ENCODE results near the gene ARHGAP27. TPM values are rescaled to one million over a fixed set of nuclear protein-coding genes. Genes with fewer than 3 reads are reported as not detected.

ARHGAP27 gene
- total RNA-seq, 4 donors from 2014 or later, result 10.1 to 30.3 (median 18.9) TPM

DNA sequence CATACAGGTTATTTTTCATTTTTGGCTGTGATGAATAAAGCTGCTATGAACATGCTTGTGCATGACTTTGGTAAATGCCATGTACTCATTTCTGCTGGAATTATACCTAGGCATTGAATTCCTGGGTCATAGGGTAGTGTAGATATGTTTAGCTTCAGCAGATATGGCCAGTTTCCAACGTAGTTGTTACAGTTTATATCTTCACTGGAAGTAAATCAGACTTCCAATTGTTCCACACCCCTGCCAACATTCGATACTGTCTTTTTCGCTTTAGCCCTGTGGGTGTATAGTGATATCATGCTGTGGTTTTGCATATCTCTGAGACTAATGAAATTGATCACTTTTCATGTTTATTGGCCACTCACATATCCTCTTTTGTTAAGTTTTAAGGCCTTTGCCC is 50.4 kb downstream of the ARHGAP27 start:
- TF ChIP-seq, protein P1, sequence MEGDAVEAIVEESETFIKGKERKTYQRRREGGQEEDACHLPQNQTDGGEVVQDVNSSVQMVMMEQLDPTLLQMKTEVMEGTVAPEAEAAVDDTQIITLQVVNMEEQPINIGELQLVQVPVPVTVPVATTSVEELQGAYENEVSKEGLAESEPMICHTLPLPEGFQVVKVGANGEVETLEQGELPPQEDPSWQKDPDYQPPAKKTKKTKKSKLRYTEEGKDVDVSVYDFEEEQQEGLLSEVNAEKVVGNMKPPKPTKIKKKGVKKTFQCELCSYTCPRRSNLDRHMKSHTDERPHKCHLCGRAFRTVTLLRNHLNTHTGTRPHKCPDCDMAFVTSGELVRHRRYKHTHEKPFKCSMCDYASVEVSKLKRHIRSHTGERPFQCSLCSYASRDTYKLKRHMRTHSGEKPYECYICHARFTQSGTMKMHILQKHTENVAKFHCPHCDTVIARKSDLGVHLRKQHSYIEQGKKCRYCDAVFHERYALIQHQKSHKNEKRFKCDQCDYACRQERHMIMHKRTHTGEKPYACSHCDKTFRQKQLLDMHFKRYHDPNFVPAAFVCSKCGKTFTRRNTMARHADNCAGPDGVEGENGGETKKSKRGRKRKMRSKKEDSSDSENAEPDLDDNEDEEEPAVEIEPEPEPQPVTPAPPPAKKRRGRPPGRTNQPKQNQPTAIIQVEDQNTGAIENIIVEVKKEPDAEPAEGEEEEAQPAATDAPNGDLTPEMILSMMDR (IDR thresholded peaks at IDR 0.05; ENCODE audit: low read depth), result no peak

DNA sequence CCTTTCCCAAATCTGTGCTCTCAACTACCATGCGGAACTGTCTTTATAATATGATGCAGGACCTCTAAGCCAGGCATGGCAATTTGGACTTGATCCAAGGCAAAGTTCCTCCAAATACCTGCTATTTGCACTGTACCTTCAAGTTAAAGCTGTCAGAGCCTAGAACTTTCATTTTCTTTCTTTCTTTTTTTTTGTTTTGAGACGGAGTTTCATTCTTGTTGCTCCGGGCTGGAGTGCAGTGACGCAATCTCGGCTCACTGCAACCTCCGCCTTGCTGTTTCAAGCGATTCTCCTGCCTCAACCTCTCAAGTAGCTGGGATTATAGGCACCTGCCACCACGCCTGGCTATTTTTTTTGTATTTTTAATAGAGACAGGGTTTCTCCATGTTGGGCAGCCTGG is 51.7 kb downstream of the ARHGAP27 start:
- TF ChIP-seq, protein P1 (IDR thresholded peaks at IDR 0.05; ENCODE audit: low read depth), result no peak

- TF ChIP-seq, protein P1 (IDR thresholded peaks at IDR 0.05; ENCODE audit: low read depth), result no peak
These were observed 52.5 kb downstream of the ARHGAP27 start for GRCh38 chr17:45380046-45380765.

GRCh38 chr17:45377401-45377800 is 55.3 kb downstream of the ARHGAP27 start:
- TF ChIP-seq, protein P1 (IDR thresholded peaks at IDR 0.05; ENCODE audit: low read depth), result no peak

DNA sequence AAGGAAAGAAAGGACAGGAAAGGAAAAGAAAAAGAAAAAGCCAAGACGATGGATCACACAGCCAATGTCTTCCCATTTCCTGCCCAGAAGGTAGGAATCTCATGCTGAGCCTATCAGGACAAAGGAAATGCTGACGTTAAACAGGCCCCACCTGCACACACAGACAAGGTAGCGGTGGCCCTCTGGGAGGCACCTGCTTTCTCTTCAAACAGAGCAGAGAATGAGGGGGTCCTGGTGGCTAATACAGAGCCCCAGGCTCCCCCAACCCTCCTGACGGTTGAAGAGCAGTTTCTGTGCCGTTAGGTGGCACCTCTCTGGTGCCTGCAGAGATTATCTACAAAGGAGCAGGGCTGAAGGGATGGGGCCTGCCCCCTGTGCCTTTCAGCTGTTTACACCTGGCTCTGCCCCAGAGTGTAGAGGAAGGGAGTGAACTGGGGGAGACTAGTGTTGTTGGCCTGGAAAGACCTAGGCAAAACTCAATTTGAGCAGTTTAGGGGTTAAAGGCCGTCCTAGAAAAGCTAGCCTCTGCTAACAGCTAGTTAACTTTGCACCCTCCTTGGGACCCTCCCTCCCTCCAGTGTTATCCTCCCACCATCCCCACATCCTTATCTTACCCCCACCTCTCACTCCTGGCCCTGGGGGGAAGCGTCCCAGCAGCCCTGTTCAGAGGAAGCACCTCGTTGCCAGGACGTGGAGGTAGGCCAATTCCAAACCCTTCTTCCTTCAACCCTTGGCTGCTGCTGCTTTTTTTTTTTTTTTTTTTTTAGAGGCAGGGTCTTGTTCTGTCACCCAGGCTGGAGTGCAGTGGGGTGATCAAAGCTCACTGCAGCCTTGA is 56.3 kb downstream of the ARHGAP27 start:
- TF ChIP-seq, protein P1 (IDR thresholded peaks at IDR 0.05; ENCODE audit: low read depth), result no peak

DNA sequence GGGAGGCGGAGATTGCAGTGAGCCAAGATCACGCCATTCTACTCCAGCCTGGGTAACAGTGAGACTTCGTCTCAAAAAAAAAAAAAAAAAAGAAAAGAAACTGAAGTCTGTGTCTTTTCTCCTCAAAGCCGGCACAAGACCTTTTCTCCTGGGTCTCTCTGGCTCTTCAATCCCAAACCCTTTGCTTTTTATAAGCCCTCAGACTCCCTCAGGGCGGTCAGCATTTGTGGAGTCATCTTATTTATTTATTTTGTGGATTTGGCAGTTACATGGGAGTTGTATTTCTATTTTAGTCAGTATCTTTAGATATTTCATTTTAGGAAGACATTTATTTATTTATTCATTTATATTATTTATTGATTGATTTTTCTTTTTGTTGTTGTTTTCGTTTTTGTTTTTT is 58.2 kb downstream of the ARHGAP27 start:
- TF ChIP-seq, protein P1 (IDR thresholded peaks at IDR 0.05; ENCODE audit: low read depth), result no peak

- TF ChIP-seq, protein P1 (IDR thresholded peaks at IDR 0.05; ENCODE audit: low read depth), result no peak
These were observed 60.3 kb downstream of the ARHGAP27 start for GRCh38 chr17:45372325-45372869.
